Esophagus mucosa (tissue), 1 donor: ENCODE data around the gene NUDT8. TPM values are rescaled to one million over a fixed set of nuclear protein-coding genes. Genes with fewer than 3 reads are reported as not detected.
"Not testable (repeated sequence)": the region's sequence is repeated elsewhere in the genome, so short reads cannot be mapped to it uniquely, and the experiment has no call there.

Experiments used
- ATAC-seq: fragments of 200-7000 bp; cut with Tn5 transposase; one replicate; pipeline ENCODE4 v1.9.1; 2020
- total RNA-seq: library from RNA; stranded (reverse); gene quantifications from one replicate; pipeline ENCODE4 v1.2.4, GENCODE V29; 2023
- donor health status: DM: yes; HTN: yes; CAD: no.

Gene NUDT8
- total RNA-seq, 1 donor from 2014 or later: 56.0 TPM

DNA sequence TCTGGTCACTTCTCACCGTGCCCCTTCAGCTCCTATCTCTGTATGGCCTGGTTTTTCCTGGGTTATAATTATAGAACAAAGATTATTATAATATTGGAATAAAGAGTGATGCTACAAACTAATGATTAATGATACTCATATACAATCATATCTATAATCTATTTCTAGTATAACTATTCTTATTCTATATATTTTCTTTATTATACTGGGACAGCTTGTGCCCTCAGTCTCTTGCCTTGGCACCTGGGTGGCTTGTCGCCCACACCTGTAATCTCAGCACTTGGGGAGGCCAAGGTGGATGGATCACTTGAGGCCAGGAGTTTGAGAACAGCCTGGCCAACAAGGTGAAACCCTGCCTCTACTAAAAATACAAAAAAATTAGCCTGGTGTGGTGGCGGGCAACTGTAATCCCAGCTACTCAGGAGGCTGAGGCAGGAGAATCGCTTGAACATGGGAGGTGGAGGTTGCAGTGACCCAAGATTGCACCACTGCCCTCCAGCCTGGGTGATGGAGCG is 30.0 kb upstream of the NUDT8 start:
- ATAC-seq: not testable (repeated sequence)

- ATAC-seq: no peak
These were observed 27.6 kb upstream of the NUDT8 start for GRCh38 chr11:67657300-67657699.

- peak; percentile 78 for ATAC-seq
These were observed 26.7 kb upstream of the NUDT8 start for GRCh38 chr11:67656278-67656922.

DNA sequence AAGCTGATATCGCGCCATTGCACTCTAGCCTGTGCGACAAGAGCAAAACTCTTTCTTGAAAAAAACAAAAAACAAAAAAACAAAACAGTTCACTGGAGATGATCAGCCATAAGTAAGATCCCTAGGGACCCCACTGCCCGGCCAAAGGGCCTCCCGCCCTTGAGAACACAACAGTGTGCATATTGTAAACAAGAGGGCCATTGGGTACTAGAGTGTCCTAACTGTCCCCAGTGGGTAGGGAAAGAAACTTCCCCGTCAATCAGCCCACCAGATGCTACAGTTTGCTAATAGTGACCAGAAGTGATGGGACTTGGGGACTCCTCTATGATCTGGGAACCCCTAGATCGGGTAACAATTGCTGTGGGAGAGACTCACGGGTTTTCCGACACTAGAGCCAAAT is 24.5 kb upstream of the NUDT8 start:
- no peak for ATAC-seq

GRCh38 chr11:67652965-67653845 is 23.5 kb upstream of the NUDT8 start:
- no peak for ATAC-seq

- no peak for ATAC-seq
These were observed 22.4 kb upstream of the NUDT8 start for GRCh38 chr11:67651976-67652781.

DNA sequence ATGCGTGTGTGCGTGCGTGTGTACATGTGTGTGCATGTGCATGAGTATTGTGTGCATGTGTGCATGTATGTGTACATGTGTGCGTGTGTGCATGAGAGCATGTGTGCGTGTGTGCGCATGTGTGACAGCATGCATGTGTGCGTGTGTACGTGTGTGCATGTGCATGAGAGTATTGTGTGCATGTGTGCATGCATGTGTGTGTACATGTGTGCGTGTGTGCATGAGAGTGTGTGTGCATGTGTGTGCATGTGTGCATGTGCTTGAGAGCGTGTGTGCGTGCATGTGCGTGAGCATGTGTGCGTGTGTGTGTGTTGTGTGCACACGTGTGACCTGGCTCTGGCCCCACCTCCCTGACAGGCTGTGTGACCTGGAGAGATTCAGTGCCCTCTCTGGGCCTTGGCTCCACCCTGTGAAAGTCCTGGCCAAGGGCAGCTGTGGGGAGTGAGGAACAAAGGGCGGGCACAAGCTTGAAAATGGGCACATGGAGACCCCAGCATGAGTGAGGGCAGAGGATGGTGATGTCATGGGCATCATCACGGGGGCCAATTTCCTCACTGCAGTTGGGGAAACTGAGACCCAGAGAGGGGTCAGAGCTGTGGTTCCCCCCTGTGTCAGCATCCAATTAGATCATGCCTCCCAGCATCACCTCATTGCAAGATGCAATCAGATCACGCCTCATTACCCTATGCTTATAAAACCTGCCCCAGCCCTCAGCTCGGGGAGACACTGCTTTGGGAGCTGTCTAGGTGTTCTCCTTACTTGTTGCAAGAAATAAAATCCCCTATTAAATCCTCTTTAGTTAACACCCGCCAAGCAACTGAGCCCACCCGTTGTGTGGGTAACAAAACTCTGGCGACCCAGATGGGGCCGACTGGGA is 20.1 kb upstream of the NUDT8 start:
- ATAC-seq: peak; percentile 2

DNA sequence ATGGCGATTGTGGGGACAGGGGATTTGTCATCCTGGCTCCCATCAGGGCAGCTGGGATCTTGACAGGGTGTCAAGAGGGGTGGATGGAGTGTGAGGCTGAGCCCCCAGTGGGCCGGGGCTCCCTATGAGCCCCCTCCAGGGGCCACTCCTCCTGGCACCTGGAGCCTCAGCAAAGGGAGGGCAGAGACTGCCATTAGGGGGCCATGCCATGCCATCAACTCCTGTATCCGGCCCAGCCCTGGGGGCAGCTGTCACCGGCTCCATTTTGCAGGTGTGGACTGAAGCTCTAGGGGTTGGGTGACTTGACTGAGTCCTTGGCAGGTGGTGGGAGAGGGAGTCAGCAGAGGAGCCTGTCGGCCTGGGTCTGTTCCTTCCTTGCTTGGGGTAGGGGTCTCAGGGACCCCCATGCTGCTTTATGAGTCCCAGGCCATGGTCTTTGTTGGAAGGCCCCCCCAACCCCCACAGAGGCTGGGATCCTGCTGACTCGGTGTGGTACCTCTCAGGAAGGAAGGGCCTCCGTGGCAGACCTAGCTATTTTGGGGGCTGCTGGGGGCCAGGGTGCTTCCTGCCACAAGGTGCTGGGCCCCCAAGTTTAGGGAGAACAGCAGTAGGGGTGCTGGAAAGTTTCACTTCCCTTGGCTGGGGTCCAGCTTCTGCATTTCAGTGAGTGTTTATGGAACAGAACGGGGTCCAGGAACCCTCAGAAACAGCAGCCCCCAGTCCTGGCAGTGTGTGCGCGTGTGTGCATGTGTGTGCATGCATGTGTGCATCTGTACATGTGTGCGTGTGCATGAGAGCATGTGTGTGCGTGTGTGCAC is 19.3 kb upstream of the NUDT8 start:
- ATAC-seq: peak; percentile 30

GRCh38 chr11:67648140-67648795 is 18.5 kb upstream of the NUDT8 start:
- ATAC-seq: peak; percentile 44

DNA sequence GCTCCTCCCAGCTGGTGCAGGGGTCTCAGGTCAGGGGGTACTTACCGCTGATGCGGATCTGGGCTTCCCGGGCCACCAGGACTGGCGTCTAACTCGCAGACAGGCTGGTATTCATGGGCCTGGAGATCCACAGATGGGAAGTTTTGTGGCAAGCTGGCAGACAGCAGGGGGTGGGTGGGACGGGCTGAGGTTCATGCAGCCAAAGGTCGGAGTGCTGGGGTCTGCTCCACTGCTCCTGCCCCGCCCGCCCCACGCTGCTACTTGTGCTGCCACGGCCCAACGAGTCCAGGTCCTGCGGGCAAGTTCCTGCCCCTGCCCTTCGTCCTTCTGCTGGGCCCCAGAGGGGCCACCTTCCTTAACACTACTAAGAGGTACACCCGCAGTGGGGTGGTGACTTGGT is 17.7 kb upstream of the NUDT8 start:
- ATAC-seq: no peak

- no peak for ATAC-seq
These were observed 17.0 kb upstream of the NUDT8 start for GRCh38 chr11:67646535-67647336.

DNA sequence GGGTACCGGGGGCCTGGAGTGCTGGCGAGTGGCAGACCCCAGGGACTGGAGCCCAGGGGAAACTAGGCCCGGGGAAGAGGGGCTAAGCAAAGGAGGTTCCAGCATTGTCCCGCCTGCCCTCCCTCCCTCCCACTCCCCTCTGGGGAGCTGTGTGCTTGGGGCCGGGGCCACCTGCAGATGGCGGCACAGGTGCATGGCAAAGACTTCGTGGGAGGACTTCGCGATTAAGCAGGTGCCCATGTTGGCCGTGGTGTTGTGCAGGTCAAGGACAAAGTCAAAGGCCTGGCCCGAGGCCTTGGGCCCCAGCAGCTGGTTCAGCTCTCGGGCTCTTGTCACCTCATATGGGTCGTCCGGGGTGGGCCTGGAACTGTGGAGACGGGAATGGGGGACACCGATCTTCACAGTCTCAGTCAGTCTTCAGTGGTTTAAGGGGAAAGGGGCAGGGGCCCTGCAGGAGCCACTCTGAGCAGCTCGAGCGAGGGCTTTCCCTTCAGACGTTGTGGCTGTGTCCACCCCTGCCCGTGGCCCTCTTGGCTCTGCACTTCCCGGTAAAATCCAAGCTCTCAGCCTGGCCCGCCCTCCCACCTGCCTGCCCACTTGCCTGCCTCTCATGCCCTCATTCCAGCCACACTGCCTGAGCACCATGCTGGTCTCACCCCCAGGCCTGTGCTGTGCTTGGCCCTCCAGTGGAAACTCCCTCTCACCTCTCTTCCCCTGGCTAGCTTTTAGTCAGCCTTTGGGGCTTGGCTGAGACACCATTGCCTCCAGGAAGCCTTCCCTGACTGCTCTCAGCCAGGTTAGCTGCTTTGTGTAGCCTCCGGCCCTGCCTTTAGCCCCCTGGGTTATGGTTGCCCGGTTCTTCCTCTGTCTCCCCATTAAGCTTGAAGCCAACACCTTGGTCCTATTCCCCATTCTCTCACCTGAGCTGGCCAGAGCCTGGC is 16.1 kb upstream of the NUDT8 start:
- ATAC-seq: no peak

GRCh38 chr11:67644472-67645418 is 15.0 kb upstream of the NUDT8 start:
- ATAC-seq: no peak

GRCh38 chr11:67644042-67644441 is 14.3 kb upstream of the NUDT8 start:
- no peak for ATAC-seq

DNA sequence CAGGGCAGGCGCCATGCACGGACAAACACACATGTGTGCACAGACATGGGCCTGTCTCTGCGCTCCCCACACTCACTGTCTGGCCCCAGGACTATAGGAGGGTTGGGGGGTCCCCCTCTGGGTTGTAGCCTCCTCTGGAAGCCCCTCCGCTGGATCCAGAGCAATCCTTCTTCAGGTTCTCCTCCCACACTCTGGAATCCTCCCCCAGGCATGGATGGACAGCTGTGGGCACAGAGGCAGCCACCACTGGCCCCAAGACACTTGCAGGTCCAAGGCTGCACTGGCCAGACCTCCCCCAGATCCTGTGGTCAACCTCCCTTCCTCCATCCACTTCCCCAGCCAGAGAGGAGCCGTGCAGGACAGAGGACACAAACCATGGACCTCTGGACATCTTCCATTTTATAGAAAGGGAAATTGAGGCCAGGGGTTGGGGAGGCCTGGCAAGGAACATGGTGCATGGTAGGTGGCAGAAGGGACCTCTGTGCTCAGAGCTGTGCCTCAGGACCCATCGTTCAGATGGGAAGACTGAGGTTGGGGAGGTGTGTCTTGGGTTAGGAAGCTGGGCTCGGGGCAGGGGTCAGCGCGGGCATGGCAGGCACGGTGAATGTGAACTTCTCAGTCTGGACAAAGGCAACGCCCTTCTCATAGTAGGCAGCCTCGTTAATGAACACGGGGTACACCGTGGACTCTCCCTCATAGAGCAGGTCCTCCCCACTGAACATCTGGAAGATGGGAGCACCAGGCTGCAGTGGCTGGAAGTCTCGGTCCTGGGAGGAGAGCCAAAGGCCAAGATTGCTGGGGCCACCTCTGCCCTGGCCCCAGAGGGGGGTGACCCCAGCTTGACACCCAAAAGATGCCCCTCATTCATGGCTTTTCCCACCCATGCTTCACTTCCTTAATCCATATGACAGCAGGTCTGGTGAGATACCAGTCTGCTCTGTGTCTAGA is 12.7 kb upstream of the NUDT8 start:
- no peak for ATAC-seq
